HCT116 (cell line): ENCODE data around the gene NCAPD3. TPM values are rescaled to one million over a fixed set of nuclear protein-coding genes. Genes with fewer than 3 reads are reported as not detected.
A peak's percentile ranks its signal among the peaks of the same experiment; 100 is the strongest.

Experiments used
- ATAC-seq: fragments of 200-7000 bp; cut with Tn5 transposase; 2 replicates; pipeline ENCODE4 v1.9.1; 2020; ENCODE audit warnings: mild to moderate bottlenecking, moderate library complexity
- BruUV-seq: library from RNA; stranded (reverse); fragments of 400-500 nt; replicated peaks from 2 replicates; lab custom pipeline; 2021; lab: Mats Ljungman, UMichigan
- CTCF ChIA-PET: fragments of 300-600 bp; sonication (Branson Sonifier 250); formaldehyde crosslinking; loops from one replicate; lab custom pipeline; 2021; ENCODE audit warnings: antibody characterized with exemption; lab: Charles Lee
- POLR2A ChIA-PET: fragments of 300-600, 350-600 bp; sonication (Branson Sonifier 250); formaldehyde crosslinking; loops from one replicate; lab custom pipeline; 2021; ENCODE audit warnings: antibody characterized with exemption; lab: Charles Lee
- RAD21 ChIA-PET, 2 experiments: fragments of 300-600 bp; sonication (Branson Sonifier 250); formaldehyde crosslinking; loops; one replicate each; lab custom pipeline; 2023; ENCODE audit warnings: low total read pairs in 2 of 2; ENCODE audit not compliant: uncharacterized antibody in 2 of 2, unreplicated experiment in 2 of 2, low non-redundant PET in 1 of 2; lab: Charles Lee
- DNase-seq: peaks from one replicate; pipeline ENCODE4 v3.0.0-alpha.2; 2010; ENCODE audit warnings: low read depth, low spot score
- H2AFZ ChIP-seq: fragments of 200-600 bp; shearing (Covaris generic), sonication (generic); 2 replicates; pipeline ENCODE4 v1.6.1; 2017; ENCODE audit warnings: low read depth, mixed run types, mixed read lengths, antibody characterized with exemption, low read length; ENCODE audit not compliant: poor library complexity, severe bottlenecking
- H3K27ac ChIP-seq: 2 replicates; pipeline ENCODE4 v1.5.1; 2012; ENCODE audit warnings: low read depth, low read length
- H3K27me3 ChIP-seq: fragments of 200-600 bp; sonication (generic); 2 replicates; pipeline ENCODE4 v1.6.1; 2016; ENCODE audit warnings: mixed run types, low read length, mixed read lengths; ENCODE audit not compliant: insufficient read depth
- H3K36me3 ChIP-seq, 2 experiments: fragments of 200-500 bp in 1 of 2; fragments of 200-600 bp in 1 of 2; sonication (Bioruptor generic) in 1 of 2; sonication (generic) in 1 of 2; 2 replicates each; pipeline versions ENCODE4 v1.5.1 to v1.6.1; 2014 to 2016; ENCODE audit warnings: low read length in 2 of 2, inconsistent platforms in 1 of 2, mixed read lengths in 1 of 2, mixed run types in 1 of 2; ENCODE audit not compliant: insufficient read depth in 2 of 2, control insufficient read depth in 1 of 2
- H3K4me1 ChIP-seq, 2 experiments: fragments of 200-600 bp in 1 of 2; sonication (generic) in 1 of 2; 2 replicates each; pipeline versions ENCODE4 v1.5.1 to v1.6.1; 2012 to 2017; ENCODE audit warnings: low read length in 2 of 2, inconsistent platforms in 1 of 2, mild to moderate bottlenecking in 1 of 2, mixed read lengths in 1 of 2, mixed run types in 1 of 2, moderate library complexity in 1 of 2; ENCODE audit not compliant: insufficient read depth in 2 of 2, control insufficient read depth in 1 of 2
- H3K4me2 ChIP-seq: fragments of 200-600 bp; sonication (generic); 2 replicates; pipeline ENCODE4 v1.6.1; 2017; ENCODE audit warnings: mixed run types, low read length, mixed read lengths
- H3K4me3 ChIP-seq, 2 experiments: fragments of 200-600 bp in 1 of 2; sonication (generic) in 1 of 2; replicated peaks in 1 of 2; 2 replicates each; pipeline ENCODE4 v1.5.1; 2011 to 2016; ENCODE audit warnings: low read length in 2 of 2, control low read depth in 1 of 2, low read depth in 1 of 2, mild to moderate bottlenecking in 1 of 2, mixed read lengths in 1 of 2, mixed run types in 1 of 2
- H3K79me2 ChIP-seq: fragments of 200-600 bp; sonication (generic); 2 replicates; pipeline ENCODE4 v1.6.1; 2017; ENCODE audit warnings: mild to moderate bottlenecking, mixed run types, low read length, moderate library complexity, mixed read lengths; ENCODE audit not compliant: insufficient read depth
- H3K9ac ChIP-seq: fragments of 200-600 bp; sonication (generic); 2 replicates; pipeline ENCODE4 v1.6.1; 2016; ENCODE audit warnings: low read length, mixed read lengths
- H3K9me2 ChIP-seq: fragments of 200-600 bp; sonication (generic), shearing (Covaris generic); 2 replicates; pipeline ENCODE4 v1.6.1; 2017; ENCODE audit warnings: mixed run types, mild to moderate bottlenecking, moderate library complexity; ENCODE audit not compliant: insufficient read depth
- H3K9me3 ChIP-seq, 2 experiments: fragments of 200-500 bp in 1 of 2; fragments of 200-600 bp in 1 of 2; sonication (Bioruptor generic) in 1 of 2; sonication (generic) in 1 of 2; 2 replicates each; pipeline ENCODE4 v1.6.1; 2014 to 2017; ENCODE audit warnings: low read length in 2 of 2, mixed read lengths in 2 of 2, inconsistent platforms in 1 of 2, low read depth in 1 of 2, mild to moderate bottlenecking in 1 of 2, mixed run types in 1 of 2, moderate library complexity in 1 of 2; ENCODE audit not compliant: control insufficient read depth in 1 of 2, insufficient read depth in 1 of 2
- H4K20me1 ChIP-seq: fragments of 200-600 bp; sonication (generic), shearing (Covaris generic); 2 replicates; pipeline ENCODE4 v1.6.1; 2017; ENCODE audit warnings: mixed run types, mild to moderate bottlenecking, moderate library complexity; ENCODE audit not compliant: insufficient read depth
- ATF3 ChIP-seq: IDR thresholded peaks from 2 replicates; pipeline ENCODE4 v1.6.1; 2012
- CEBPB ChIP-seq: IDR thresholded peaks from 2 replicates; pipeline ENCODE4 v1.6.1; 2012; ENCODE audit warnings: low read depth
- CTCF ChIP-seq, 3 experiments: fragments of 200-600 bp in 1 of 3; sonication (generic) in 1 of 3; IDR thresholded peaks in 2 of 3; conservative IDR thresholded peaks in 1 of 3; 2 replicates each; pipeline ENCODE4 v1.5.1; 2012 to 2017; ENCODE audit warnings: low read depth in 2 of 3, low read length in 2 of 3, antibody characterized with exemption in 1 of 3, borderline replicate concordance in 1 of 3, control low read depth in 1 of 3, mild to moderate bottlenecking in 1 of 3, mixed read lengths in 1 of 3, mixed run types in 1 of 3, moderate library complexity in 1 of 3; ENCODE audit not compliant: insufficient read depth in 1 of 3
- EGR1 ChIP-seq: IDR thresholded peaks from 2 replicates; pipeline ENCODE4 v1.6.1; 2012; ENCODE audit warnings: low read depth
- ELF1 ChIP-seq: IDR thresholded peaks from 2 replicates; pipeline ENCODE4 v1.6.1; 2012; ENCODE audit warnings: low read depth, borderline replicate concordance
- EZH2 ChIP-seq: fragments of 200-600 bp; sonication (generic); IDR thresholded peaks from 2 replicates; pipeline ENCODE4 v1.6.1; 2017; ENCODE audit warnings: antibody characterized with exemption, mixed run types
- FOSL1 ChIP-seq: IDR thresholded peaks from 2 replicates; pipeline ENCODE4 v1.6.1; 2012; ENCODE audit warnings: low read depth
- JUND ChIP-seq: IDR thresholded peaks from 2 replicates; pipeline ENCODE4 v1.6.1; 2012
- POLR2AphosphoS5 ChIP-seq: IDR thresholded peaks from 2 replicates; pipeline ENCODE4 v1.6.1; 2011; ENCODE audit warnings: mild to moderate bottlenecking, low read depth, low read length, moderate library complexity
- SRF ChIP-seq: IDR thresholded peaks from 2 replicates; pipeline ENCODE4 v1.6.1; 2012; ENCODE audit warnings: low read depth
- TCF7L2 ChIP-seq: IDR thresholded peaks from 2 replicates; pipeline ENCODE4 v1.7.0; 2011; ENCODE audit warnings: borderline replicate concordance, inconsistent platforms; ENCODE audit not compliant: insufficient read depth, insufficient read length; ENCODE audit errors: extremely low read depth
- ZFX ChIP-seq: fragments of 450-650 bp; IDR thresholded peaks from 2 replicates; pipeline ENCODE4 v1.6.1; 2017
- ZNF274 ChIP-seq: fragments of 200-500 bp; sonication (Bioruptor generic); IDR thresholded peaks from 2 replicates; pipeline ENCODE4 v1.6.1; 2014; ENCODE audit warnings: mild to moderate bottlenecking, low read depth, low read length, inconsistent platforms
- intact Hi-C: fragments of 100-400 bp; cut with micrococcal nuclease; formaldehyde crosslinking; loops from 2 replicates; pipeline ENCODE4 v1.10.0; 2022
- total RNA-seq: library from RNA; stranded (reverse); gene quantifications from one replicate; pipeline ENCODE4 v1.2.1, GENCODE V29; 2021; ENCODE audit not compliant: unreplicated experiment

Gene NCAPD3
- total RNA-seq, 1 experiment from 2014 or later = 71.0 TPM

DNA sequence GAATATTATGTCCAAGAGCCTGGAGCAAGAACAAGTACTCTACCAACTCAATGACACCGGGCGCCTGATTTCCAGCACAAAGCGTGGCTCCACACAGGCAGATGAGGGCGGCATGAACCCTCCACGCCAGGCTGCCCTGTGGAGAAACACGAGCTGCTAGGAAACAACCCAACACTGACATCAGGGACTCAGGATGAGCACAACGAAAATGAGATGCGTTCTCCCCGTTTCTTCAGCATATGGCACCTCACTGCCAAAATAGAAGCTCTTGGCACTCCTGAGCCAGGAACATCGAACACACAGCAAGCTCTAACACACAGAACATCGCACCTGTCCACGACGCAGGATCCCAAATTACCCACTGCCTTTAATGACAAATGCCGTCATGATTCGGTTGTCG lies 68.3 kb downstream of the NCAPD3 start (continued):
- no peak for TF ChIP-seq FOSL1
- TF ChIP-seq ZNF274 = no peak
- TF ChIP-seq POLR2AphosphoS5 = no peak
- no peak for TF ChIP-seq ATF3
- no peak for TF ChIP-seq ZFX
- no peak for TF ChIP-seq ELF1

GRCh38 chr11:134154441-134154840 lies 69.3 kb downstream of the NCAPD3 start:
- Histone ChIP-seq H3K79me2 (no peaks in the 10 kb centered on the region), H3K27ac (no peak overlapping the region), H3K4me2 (no peak overlapping the region), H3K27me3 (no peaks in the 10 kb centered on the region), H2AFZ (no peak overlapping the region), H3K9me2 (no peaks in the 10 kb centered on the region), H3K4me3 (no peak overlapping the region), H4K20me1 (no peaks in the 10 kb centered on the region), H3K9ac (no peak overlapping the region), H3K36me3 (peaks cover 17 to 65% of the 10 kb centered on the region in 2 experiments; a peak in 3 of 4 replicates), H3K9me3 (no peaks in the 10 kb centered on the region), H3K4me1 (no peaks in the 10 kb centered on the region)
- no peak for TF ChIP-seq SRF
- no peak for TF ChIP-seq CTCF (IDR thresholded peaks at IDR 0.05 in 2 of 3, conservative IDR thresholded peaks at IDR 0.05 in 1 of 3; ENCODE audit: borderline replicate concordance in 1 of 3, insufficient read depth in 1 of 3, low read depth in 2 of 3, low read length in 2 of 3)
- TF ChIP-seq EGR1 = no peak
- no peak for TF ChIP-seq TCF7L2
- no peak for TF ChIP-seq ZNF274
- no peak for TF ChIP-seq EZH2
- TF ChIP-seq CEBPB = no peak
- no peak for TF ChIP-seq ATF3
- TF ChIP-seq JUND = no peak
- ChIA-PET RAD21 (no interaction called here), CTCF (no interaction called here), POLR2A (no interaction called here)
- DNase-seq = no peak
- intact Hi-C loops = no loop called here
- ATAC-seq = 0 out of 2 replicates have a peak, but pooled peaks have one; percentile 36
- no TSS peak for BruUV-seq
